SK-N-MC (cell line): ENCODE measurements around the gene TOP1.
"Not testable (repeated sequence)": the region's sequence is repeated elsewhere in the genome, so short reads cannot be mapped to it uniquely, and the experiment has no call there.

Source experiments
- EZH2 ChIP-seq: fragments of 200-600 bp; sonication (generic); IDR thresholded peaks from one replicate; pipeline ENCODE4 v1.6.1; 2017; ENCODE audit warnings: antibody characterized with exemption
- FOXP2 ChIP-seq: optimal IDR thresholded peaks from 2 replicates; pipeline ENCODE3; 2011; ENCODE audit warnings: mild to moderate bottlenecking, moderate library complexity; ENCODE audit not compliant: insufficient read depth; ENCODE audit errors: extremely low read length, control extremely low read depth

GRCh38 chr20:41003936-41004294 is 24.7 kb upstream of the TOP1 start:
- not testable (repeated sequence) for TF ChIP-seq EZH2, FOXP2
